GM19324 (cell line): ENCODE data around the gene DEDD.

Source experiments
- ATAC-seq: cut with Tn5 transposase; IDR thresholded peaks from one replicate; pipeline ENCODE4 v1.9.1; 2021; ENCODE audit warnings: mild to moderate bottlenecking, moderate library complexity; ENCODE audit not compliant: unreplicated experiment, low FRiP score

Gene DEDD

GRCh38 chr1:161164901-161165610, 32.6 kb upstream of the DEDD start:
- ATAC-seq = no peak

DNA sequence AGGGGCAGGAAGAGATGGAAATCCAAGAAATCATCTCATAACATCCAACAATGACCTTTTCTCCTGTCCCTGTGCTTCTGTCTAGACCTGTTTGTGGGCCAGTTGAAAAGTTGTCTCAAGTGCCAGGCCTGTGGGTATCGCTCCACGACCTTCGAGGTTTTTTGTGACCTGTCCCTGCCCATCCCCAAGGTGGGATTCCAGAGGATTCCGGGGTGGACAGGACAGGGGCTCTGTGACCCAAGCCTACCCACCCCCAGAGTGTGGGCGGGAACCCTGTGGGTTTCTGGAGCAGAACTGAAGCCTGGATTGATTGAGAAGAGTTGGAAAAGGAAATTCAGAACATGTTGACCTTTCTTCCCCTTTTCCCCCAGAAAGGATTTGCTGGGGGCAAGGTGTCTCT, 31.3 kb upstream of the DEDD start:
- ATAC-seq = no peak

DNA sequence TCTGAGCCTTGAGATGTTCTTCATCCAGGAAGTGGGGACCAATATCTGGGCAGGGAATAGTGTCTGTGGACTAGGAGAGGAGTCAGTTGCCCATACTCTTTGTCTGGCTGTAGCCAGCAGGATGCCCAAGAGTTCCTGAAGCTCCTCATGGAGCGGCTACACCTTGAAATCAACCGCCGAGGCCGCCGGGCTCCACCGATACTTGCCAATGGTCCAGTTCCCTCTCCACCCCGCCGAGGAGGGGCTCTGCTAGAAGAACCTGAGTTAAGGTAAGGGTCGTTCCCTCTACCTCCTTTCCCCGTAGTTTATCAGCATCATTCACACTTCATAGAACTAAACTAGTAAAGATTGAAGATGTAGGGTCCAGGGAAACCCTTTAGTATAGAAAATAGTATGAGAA, 30.3 kb upstream of the DEDD start:
- ATAC-seq = no peak

DNA sequence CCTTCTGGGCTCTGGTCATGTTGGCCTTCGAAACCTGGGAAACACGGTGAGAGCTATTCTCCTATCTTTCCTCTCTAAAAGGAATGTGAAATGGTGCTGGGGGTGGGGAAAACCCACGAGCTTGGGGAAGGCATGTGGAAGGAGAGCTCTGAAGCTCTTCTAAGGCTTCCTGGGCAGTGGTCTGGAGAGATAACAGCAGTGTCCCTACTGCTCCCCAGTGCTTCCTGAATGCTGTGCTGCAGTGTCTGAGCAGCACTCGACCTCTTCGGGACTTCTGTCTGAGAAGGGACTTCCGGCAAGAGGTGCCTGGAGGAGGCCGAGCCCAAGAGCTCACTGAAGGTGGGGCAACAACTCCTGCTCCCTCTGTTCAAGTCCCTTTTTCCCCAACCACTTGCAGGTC, 29.6 kb upstream of the DEDD start:
- no peak for ATAC-seq

DNA sequence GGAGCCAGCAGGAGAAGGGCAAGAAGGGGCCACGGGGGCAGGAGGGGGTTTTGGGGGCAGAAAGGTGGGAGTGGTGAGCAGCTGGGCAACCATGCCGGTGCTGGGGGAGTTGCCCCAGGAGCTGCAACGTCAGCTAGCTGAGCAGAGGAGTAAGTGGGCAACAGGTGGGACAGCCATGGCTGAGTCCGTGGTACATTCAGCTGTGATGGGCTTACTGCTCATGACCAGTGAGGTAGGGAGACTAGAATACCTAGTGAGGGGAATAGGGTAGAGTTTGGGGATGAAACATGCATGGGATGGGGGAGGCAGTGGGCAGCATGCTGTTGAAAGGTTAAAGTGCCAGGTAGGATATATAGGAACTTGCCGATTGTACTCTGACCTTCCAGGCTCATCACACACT, 29.2 kb upstream of the DEDD start:
- ATAC-seq = no peak

GRCh38 chr1:161160671-161161145, 28.2 kb upstream of the DEDD start:
- ATAC-seq = no peak

DNA sequence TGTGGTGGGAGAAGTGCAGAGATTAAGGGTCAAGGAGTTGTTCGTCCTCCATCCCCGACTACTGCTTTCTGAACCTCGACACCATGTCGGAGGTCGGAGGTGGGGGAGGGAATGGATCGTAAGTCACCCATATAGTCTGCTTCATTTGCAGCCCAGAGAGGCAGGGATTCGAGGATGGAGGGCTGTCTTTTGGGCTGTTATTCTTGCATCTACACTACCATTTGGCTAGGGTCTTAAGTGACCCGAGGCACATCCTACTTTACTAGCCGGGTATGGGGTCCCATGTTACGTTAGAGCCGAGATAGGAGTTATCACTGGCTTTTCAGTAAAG, 27.4 kb upstream of the DEDD start:
- no peak for ATAC-seq

DNA sequence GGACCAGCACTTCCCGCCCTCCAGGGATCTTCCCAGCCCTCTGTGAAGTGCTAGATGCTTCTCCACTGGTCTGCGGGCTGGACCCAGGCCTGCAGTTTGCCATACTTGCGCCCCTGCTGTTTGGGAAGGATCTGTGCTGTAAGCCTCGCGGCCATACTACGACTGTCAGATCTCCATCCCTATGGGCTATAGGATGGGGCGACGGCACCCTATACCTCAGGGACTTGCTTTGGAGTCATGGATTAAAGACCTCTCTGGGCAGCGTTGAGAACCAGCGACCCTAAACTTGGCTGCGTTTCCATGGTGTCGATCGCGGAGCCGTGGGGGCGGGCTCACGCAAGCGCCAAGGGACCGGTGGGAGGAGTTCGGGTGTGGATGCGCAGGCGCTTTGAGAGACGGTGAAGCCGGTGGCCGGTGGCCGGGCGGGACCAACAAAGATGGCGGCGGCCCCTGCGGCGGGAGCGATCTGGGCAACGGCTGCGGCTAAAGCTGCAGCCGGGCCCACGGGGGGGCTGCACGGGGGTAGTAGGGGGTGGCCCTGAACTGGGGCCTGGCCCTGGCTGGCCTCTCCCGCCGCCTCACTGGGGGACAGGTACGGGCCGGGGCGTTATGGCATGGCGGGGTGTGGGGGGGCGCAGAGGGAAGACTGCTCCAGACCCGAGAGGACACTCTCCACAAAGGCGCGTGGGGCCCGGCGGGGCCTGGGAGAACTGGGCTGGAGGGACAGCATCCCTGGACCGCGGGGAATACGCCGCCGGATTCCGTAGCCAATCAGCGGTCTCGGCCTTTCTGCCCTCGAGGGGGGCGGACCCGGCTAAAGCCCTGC, 26.8 kb upstream of the DEDD start, which contains the start of gene USP21:
Gene USP21, plus strand, starts transcription at position 414 of the 826 bp plus-strand sequence. CDS start 1,141 bp downstream, outside the sequence.
- ATAC-seq = peak; percentile 86

GRCh38 chr1:161158316-161159010, 26.0 kb upstream of the DEDD start:
- no peak for ATAC-seq

GRCh38 chr1:161157867-161158266, 25.4 kb upstream of the DEDD start:
- ATAC-seq = no peak

DNA sequence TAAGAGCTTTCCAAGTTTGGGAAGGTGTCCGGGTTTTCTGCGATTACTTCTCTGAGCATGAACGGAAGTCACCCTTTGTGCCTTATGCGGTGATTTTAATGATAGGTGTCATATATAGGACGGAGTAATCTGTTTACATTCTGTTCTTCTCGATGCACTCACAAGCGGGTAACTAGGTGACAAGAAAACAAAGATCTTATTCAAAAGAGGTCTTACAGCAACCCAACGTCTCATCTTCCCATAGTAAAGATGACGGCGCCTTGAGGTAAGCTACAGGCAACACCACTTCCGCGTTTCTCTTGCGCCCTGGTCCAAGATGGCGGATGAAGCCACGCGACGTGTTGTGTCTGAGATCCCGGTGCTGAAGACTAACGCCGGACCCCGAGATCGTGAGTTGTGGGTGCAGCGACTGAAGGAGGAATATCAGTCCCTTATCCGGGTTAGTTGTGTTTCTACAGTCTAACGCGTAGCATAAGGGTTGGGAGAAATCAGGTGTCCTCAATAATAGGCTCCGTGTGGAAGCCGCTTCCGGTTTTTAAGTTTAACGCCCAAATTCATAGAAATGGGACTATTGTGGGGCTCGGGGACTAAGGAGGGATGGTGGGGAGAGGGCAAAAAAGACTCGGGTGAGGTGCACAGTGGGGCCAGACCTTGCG, 21.3 kb upstream of the DEDD start, which contains the start of gene UFC1:
Gene UFC1, plus strand, starts transcription at position 297 of the 656 bp plus-strand sequence. Its CDS starts 20 bp downstream, at position 317.
- ATAC-seq = peak; percentile 83

DNA sequence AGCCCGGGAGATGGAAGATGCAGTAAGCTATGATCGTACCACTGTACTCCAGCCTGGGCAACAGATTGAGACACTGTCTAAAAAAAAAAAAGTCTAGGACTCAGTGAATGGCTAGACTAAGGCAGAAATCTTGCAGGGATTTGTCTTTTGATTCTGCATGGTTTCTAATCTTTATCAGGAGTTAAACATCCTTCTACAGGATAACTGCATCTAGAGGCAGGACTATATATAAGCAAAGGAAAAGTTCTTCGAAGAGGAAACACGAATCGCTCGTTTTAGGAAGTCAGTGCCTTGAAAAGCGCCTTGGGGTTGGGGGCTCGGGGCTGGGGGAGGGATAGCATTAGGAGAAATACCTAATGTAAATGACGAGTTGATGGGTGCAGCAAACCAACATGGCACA, 20.7 kb upstream of the DEDD start:
- ATAC-seq = no peak

GRCh38 chr1:161145832-161146231, 13.4 kb upstream of the DEDD start:
- no peak for ATAC-seq

DNA sequence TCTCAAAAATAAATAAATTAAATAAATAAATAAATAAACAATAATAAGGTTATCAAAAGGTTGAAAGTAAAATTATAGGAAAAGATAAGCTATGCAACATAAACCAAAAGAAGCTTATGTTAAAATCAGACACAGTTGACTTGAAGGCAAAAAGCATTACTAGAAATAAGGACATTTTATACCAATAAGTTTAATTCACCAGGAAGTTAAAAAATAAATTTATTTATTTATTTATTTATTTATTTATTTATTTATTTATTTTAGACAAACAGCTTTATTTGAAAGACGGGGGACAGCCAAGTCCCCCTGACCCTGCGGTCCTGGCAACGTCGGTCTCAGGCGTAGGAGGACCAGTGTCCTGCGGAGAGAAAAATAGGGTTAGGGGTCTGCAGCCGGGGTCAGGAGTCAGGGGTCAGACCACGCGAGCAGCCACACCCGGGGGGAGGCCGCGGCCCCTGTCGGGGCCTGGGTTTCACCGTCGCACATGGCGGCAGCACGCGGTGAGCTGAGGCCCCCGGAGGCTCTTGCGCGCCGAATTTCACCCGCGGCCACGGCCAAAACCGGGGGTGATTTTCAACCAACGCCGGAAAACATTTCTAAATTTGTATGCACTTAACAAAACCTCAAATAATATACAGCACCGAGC, 8.4 kb upstream of the DEDD start:
- no peak for ATAC-seq

DNA sequence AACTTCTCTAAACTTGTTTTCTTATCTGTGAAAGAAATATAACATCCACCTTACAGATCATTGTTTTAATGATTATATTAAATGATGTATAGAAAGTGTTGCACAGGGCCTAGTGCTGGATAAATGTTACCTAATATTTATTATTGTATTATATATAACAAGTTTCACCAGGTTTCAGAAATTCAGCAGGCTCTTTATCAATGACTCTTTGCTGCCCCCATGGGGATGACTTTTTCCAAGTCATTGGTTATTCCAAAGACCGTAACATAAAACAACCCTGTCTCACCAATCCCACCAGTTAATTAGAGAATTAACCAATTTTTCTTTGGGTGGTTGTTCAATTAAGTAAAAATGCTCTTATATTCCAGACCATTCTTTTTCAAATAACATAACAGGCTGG, 7.3 kb upstream of the DEDD start:
- ATAC-seq = no peak

DNA sequence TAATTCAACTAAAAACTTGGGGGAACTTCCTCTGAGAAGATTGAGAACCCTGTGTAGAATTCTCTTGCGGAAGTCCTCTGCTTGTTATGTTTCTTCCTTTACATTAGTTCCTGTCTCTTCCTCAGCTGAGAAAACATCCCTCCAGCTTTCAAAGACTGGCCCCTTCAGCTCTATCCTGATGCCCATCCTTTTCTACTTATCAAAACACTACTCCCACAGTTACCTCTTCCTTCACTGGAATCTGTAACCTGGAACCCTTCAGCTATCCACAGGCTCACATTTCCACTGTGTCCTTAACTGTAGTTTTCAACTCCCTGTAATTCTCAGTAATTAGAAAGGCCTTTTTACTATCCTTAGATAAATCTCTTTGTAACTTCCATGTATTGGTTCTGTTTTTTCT, 6.0 kb upstream of the DEDD start:
- ATAC-seq = no peak

DNA sequence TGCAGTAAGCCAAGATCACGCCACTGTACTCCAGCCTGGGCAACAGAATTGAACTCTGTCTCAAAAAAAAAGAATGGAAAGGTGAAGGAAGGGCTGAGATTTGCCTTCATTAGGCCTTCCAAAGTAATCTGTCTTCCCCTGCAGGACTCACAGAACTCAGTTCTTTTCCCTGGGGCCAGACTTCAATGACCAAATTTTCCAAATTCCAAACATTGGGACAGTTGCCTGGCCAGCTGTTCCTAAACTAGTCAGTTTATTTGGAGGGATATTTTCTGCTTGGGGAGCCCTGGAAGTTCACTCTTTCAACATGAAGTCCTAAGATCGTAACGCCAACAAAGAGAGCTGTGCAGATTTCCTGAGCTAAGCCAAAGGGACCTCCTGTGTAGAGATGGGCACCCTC, 5.4 kb upstream of the DEDD start:
- no peak for ATAC-seq

GRCh38 chr1:161133220-161133740, 813 bp upstream of the DEDD start:
- ATAC-seq = no peak

DNA sequence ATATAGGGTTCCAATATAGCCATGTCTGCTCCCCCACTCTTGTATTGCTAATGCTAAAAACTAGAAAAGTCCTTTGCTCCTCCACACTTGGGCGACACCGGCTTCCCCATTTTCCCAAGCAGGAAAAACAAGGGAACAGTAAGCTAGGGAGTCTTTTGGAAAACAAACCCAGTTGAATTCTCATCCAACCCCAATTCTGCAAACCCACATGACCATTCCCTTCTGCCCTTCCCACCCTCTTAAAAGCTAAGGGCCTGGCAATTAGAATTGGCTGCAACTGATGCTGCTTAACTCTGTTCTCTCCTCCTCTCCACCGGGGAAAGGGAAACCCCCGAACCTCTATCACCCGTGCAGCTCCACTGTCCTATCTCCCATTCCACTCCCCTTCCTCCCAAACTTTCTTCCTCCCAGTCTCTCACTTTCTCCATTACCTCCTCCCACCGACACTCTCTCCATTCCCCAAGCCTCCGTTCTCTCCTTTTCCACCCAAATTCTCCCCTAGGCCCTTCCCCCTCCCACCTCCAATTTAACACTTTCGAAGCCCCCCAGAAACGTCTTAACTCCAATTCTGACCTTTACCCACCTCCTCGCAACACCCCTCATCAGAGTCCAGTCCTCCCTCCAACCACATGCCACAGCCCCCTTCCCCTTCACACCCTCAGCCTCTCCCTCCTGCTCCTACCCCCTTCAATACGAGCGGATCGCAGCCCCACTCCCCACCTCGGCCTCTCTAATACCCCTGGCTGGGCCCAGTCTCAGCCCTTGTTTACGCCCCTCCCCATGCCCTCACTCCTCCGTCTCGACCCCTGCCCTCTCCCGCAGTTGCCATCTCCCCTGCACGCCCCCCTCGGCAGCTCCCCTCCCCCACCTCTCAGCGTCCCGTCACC, 701 bp downstream of the DEDD start:
- no peak for ATAC-seq
